Measurements from ENCODE around the gene GPX6.

- TF ChIP-seq, protein P1, sequence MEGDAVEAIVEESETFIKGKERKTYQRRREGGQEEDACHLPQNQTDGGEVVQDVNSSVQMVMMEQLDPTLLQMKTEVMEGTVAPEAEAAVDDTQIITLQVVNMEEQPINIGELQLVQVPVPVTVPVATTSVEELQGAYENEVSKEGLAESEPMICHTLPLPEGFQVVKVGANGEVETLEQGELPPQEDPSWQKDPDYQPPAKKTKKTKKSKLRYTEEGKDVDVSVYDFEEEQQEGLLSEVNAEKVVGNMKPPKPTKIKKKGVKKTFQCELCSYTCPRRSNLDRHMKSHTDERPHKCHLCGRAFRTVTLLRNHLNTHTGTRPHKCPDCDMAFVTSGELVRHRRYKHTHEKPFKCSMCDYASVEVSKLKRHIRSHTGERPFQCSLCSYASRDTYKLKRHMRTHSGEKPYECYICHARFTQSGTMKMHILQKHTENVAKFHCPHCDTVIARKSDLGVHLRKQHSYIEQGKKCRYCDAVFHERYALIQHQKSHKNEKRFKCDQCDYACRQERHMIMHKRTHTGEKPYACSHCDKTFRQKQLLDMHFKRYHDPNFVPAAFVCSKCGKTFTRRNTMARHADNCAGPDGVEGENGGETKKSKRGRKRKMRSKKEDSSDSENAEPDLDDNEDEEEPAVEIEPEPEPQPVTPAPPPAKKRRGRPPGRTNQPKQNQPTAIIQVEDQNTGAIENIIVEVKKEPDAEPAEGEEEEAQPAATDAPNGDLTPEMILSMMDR (IDR thresholded peaks at IDR 0.05; ENCODE audit: low read length) = no peak
- no peak for TF ChIP-seq EZH2 (IDR thresholded peaks at IDR 0.05; ENCODE audit: borderline replicate concordance, low read length)
Observed at GRCh38 chr6:28488916-28489365, 26.7 kb downstream of the GPX6 start.
